ENCODE data around the gene AFDN.

AFDN gene

GRCh38 chr6:167825332-167826229 lies 1.1 kb upstream of the AFDN start:
- Histone ChIP-seq H3K27me3 (ENCODE audit: control insufficient read depth in 1 of 2, insufficient read depth in 2 of 2, low read length in 2 of 2) (no peaks in the 10 kb centered on the region), H3K27ac (ENCODE audit: low read depth, low read length) (peak overlapping the region; percentile 60), H3K9ac (ENCODE audit: low read length) (no peak overlapping the region)

DNA sequence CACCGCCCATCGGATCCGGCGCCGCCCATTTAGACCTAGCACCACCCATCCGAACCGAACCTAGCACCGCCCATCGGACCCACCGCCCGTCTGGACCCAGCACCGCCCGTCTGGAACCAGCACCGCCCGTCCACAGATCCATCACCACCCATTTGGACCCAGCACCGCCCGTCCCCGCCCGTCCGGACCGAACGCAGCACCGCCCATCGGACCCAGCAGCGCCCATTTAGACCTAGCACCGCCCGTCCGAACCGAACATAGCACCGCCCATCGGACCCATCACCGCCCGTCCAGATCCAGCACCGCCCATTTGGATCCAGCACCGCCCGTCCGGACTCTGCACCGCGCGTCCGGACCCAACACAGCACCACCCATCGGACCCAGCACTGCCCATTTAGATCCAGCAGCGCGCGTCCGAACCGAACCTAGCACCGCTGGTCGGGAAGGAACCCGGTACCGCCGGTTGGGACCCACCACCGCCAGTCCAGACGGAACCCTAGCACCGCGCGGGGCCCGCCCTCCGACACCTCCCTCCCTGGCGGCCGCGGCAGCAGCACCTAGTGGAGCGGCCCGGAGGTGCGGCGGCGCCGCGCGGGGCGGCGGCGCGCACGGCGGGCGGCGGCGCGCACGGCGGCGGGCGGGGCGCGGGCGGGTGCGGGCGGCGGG lies 348 bp upstream of the AFDN start:
- Histone ChIP-seq H3K36me3 (ENCODE audit: insufficient read depth, low read length) (no peaks in the 10 kb centered on the region), H3K9ac (ENCODE audit: low read length) (no peak overlapping the region), H3K9me3 (ENCODE audit: low read length) (no peaks in the 10 kb centered on the region), H3K27me3 (ENCODE audit: control insufficient read depth in 1 of 2, insufficient read depth in 2 of 2, low read length in 2 of 2) (no peaks in the 10 kb centered on the region), H3K27ac (ENCODE audit: low read depth, low read length) (peak overlapping the region; percentile 43), H3K4me3 (ENCODE audit: low read depth in 1 of 2, low read length in 2 of 2) (peak overlapping the region; percentile 53 to 79), H3K4me1 (ENCODE audit: insufficient read depth, low read length) (peaks cover 21% of the 10 kb centered on the region)

More at GRCh38 chr6:167825332-167826229, 1.1 kb upstream of the AFDN start:
- H3K4me3 ChIP-seq (ENCODE audit: low read depth in 1 of 2, low read length in 2 of 2): peak overlapping the region; percentile 53 to 79
- H3K36me3 ChIP-seq (ENCODE audit: insufficient read depth, low read length): no peaks in the 10 kb centered on the region
- H3K4me1 ChIP-seq (ENCODE audit: insufficient read depth, low read length): peaks cover 21% of the 10 kb centered on the region
- H3K9me3 ChIP-seq (ENCODE audit: low read length): no peaks in the 10 kb centered on the region

GRCh38 chr6:167827583-167828324 lies 1.0 kb downstream of the AFDN start:
- peak overlapping the region; percentile 52 to 86 for H3K4me3 ChIP-seq (ENCODE audit: low read depth in 1 of 2, low read length in 2 of 2)
- H3K9ac ChIP-seq (ENCODE audit: low read length): peak overlapping the region; percentile 58
- no peaks in the 10 kb centered on the region for H3K36me3 ChIP-seq (ENCODE audit: insufficient read depth, low read length)
- no peaks in the 10 kb centered on the region for H3K9me3 ChIP-seq (ENCODE audit: low read length)
- H3K27me3 ChIP-seq (ENCODE audit: control insufficient read depth in 1 of 2, insufficient read depth in 2 of 2, low read length in 2 of 2): no peaks in the 10 kb centered on the region
- H3K4me1 ChIP-seq (ENCODE audit: insufficient read depth, low read length): peaks cover 29% of the 10 kb centered on the region
- H3K27ac ChIP-seq (ENCODE audit: low read depth, low read length): peak overlapping the region; percentile 66

- Histone ChIP-seq H3K4me3 (ENCODE audit: low read depth in 1 of 2, low read length in 2 of 2) (peak overlapping the region in 1 of 2 donors; percentile 86), H3K36me3 (ENCODE audit: insufficient read depth, low read length) (no peaks in the 10 kb centered on the region), H3K27ac (ENCODE audit: low read depth, low read length) (peak overlapping the region; percentile 66), H3K27me3 (ENCODE audit: control insufficient read depth in 1 of 2, insufficient read depth in 2 of 2, low read length in 2 of 2) (no peaks in the 10 kb centered on the region), H3K9ac (ENCODE audit: low read length) (peak overlapping the region; percentile 58), H3K9me3 (ENCODE audit: low read length) (no peaks in the 10 kb centered on the region), H3K4me1 (ENCODE audit: insufficient read depth, low read length) (peaks cover 35% of the 10 kb centered on the region)
Measured at GRCh38 chr6:167828325-167828956, 1.7 kb downstream of the AFDN start.

DNA sequence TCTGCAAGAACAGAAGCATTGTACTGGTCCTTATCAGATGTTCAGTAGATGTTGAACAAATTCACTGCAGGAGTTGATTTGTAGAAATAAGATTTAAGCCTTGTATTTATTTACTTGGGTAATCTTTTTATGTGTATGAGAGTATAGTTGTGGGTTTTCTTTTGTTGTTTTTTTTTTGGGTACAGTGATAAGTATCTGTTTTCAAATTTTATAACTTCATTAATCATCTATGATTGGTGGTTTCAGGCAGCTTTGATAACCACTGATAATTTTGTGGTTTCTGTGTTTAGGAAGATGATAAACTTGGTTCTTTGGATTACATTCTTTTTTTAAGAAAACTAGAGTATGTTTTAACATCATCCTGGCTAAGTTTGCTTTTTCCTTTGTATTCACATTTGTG lies 2.8 kb downstream of the AFDN start:
- H3K9me3 ChIP-seq (ENCODE audit: low read length): no peaks in the 10 kb centered on the region
- H3K27ac ChIP-seq (ENCODE audit: low read depth, low read length): no peak overlapping the region
- no peaks in the 10 kb centered on the region for H3K27me3 ChIP-seq (ENCODE audit: control insufficient read depth in 1 of 2, insufficient read depth in 2 of 2, low read length in 2 of 2)
- no peaks in the 10 kb centered on the region for H3K36me3 ChIP-seq (ENCODE audit: insufficient read depth, low read length)
- H3K9ac ChIP-seq (ENCODE audit: low read length): no peak overlapping the region
- no peak overlapping the region for H3K4me3 ChIP-seq (ENCODE audit: low read depth in 1 of 2, low read length in 2 of 2)
- H3K4me1 ChIP-seq (ENCODE audit: insufficient read depth, low read length): peaks cover 35% of the 10 kb centered on the region

- H3K27ac ChIP-seq (ENCODE audit: low read depth, low read length): no peak overlapping the region
Measured at GRCh38 chr6:167831281-167831828, 4.6 kb downstream of the AFDN start.

GRCh38 chr6:167832497-167833395 lies 6.0 kb downstream of the AFDN start:
- no peaks in the 10 kb centered on the region for H3K27me3 ChIP-seq (ENCODE audit: control insufficient read depth in 1 of 2, insufficient read depth in 2 of 2, low read length in 2 of 2)
- H3K27ac ChIP-seq (ENCODE audit: low read depth, low read length): no peak overlapping the region
- no peaks in the 10 kb centered on the region for H3K9me3 ChIP-seq (ENCODE audit: low read length)
- no peak overlapping the region for H3K9ac ChIP-seq (ENCODE audit: low read length)
- no peak overlapping the region for H3K4me3 ChIP-seq (ENCODE audit: low read depth in 1 of 2, low read length in 2 of 2)
- peaks cover 23% of the 10 kb centered on the region for H3K4me1 ChIP-seq (ENCODE audit: insufficient read depth, low read length)
- no peaks in the 10 kb centered on the region for H3K36me3 ChIP-seq (ENCODE audit: insufficient read depth, low read length)

More at GRCh38 chr6:167831281-167831828, 4.6 kb downstream of the AFDN start:
- Histone ChIP-seq H3K36me3 (ENCODE audit: insufficient read depth, low read length) (no peaks in the 10 kb centered on the region), H3K9ac (ENCODE audit: low read length) (no peak overlapping the region), H3K9me3 (ENCODE audit: low read length) (no peaks in the 10 kb centered on the region), H3K4me3 (ENCODE audit: low read depth in 1 of 2, low read length in 2 of 2) (no peak overlapping the region), H3K27me3 (ENCODE audit: control insufficient read depth in 1 of 2, insufficient read depth in 2 of 2, low read length in 2 of 2) (no peaks in the 10 kb centered on the region), H3K4me1 (ENCODE audit: insufficient read depth, low read length) (peaks cover 23% of the 10 kb centered on the region)

GRCh38 chr6:167833396-167833763 lies 6.7 kb downstream of the AFDN start:
- H3K4me1 ChIP-seq (ENCODE audit: insufficient read depth, low read length): peaks cover 20% of the 10 kb centered on the region
- no peaks in the 10 kb centered on the region for H3K27me3 ChIP-seq (ENCODE audit: control insufficient read depth in 1 of 2, insufficient read depth in 2 of 2, low read length in 2 of 2)
- no peak overlapping the region for H3K4me3 ChIP-seq (ENCODE audit: low read depth in 1 of 2, low read length in 2 of 2)
- no peak overlapping the region for H3K27ac ChIP-seq (ENCODE audit: low read depth, low read length)
- no peaks in the 10 kb centered on the region for H3K9me3 ChIP-seq (ENCODE audit: low read length)
- no peaks in the 10 kb centered on the region for H3K36me3 ChIP-seq (ENCODE audit: insufficient read depth, low read length)
- no peak overlapping the region for H3K9ac ChIP-seq (ENCODE audit: low read length)

- Histone ChIP-seq H3K27ac (ENCODE audit: low read depth, low read length) (no peak overlapping the region), H3K36me3 (ENCODE audit: insufficient read depth, low read length) (no peaks in the 10 kb centered on the region), H3K9ac (ENCODE audit: low read length) (no peak overlapping the region), H3K4me1 (ENCODE audit: insufficient read depth, low read length) (peaks cover 14% of the 10 kb centered on the region), H3K4me3 (ENCODE audit: low read depth in 1 of 2, low read length in 2 of 2) (no peak overlapping the region), H3K9me3 (ENCODE audit: low read length) (no peaks in the 10 kb centered on the region), H3K27me3 (ENCODE audit: control insufficient read depth in 1 of 2, insufficient read depth in 2 of 2, low read length in 2 of 2) (no peaks in the 10 kb centered on the region)
Measured at GRCh38 chr6:167835260-167835659, 8.5 kb downstream of the AFDN start.

- Histone ChIP-seq H3K27me3 (ENCODE audit: control insufficient read depth in 1 of 2, insufficient read depth in 2 of 2, low read length in 2 of 2) (no peaks in the 10 kb centered on the region), H3K36me3 (ENCODE audit: insufficient read depth, low read length) (no peaks in the 10 kb centered on the region), H3K27ac (ENCODE audit: low read depth, low read length) (no peak overlapping the region), H3K9me3 (ENCODE audit: low read length) (no peaks in the 10 kb centered on the region), H3K9ac (ENCODE audit: low read length) (no peak overlapping the region), H3K4me3 (ENCODE audit: low read depth in 1 of 2, low read length in 2 of 2) (no peak overlapping the region), H3K4me1 (ENCODE audit: insufficient read depth, low read length) (peaks cover 26% of the 10 kb centered on the region)
Measured at GRCh38 chr6:167836721-167837120, 10.0 kb downstream of the AFDN start.

Data from muscle layer of colon (tissue), 2 donors.